H1 (cell line): ENCODE measurements around the gene GLRX5. TPM values are rescaled to one million over a fixed set of nuclear protein-coding genes. Genes with fewer than 3 reads are reported as not detected.

Experiments used
- ZNF274 ChIP-seq: IDR thresholded peaks from 2 replicates; pipeline ENCODE4 v1.7.0; 2012; ENCODE audit warnings: low read length, borderline replicate concordance; ENCODE audit errors: extremely low read depth
- polyA plus RNA-seq, 7 experiments: library from polyadenylated mRNA; depleted of rRNA in 3 of 7; stranded (reverse) in 5 of 7; unstranded in 2 of 7; fragments of >200 nt in 5 of 7; fragments of 200-250 nt in 2 of 7; gene quantifications; 1 replicate in 5 of 7; 2 replicates in 1 of 7; 4 replicates in 1 of 7; pipeline versions ENCODE4 v1.2.1 to v1.2.3, GENCODE V29; 2011 to 2013; ENCODE audit warnings: missing spikeins in 2 of 7, mixed read lengths in 2 of 7
- total RNA-seq: library from RNA; stranded (reverse); fragmentation: NEBNext Ultra II Directional; extraction: Animal tissue kit (Norgen Biotek cat#: 25700); gene quantifications from 2 replicates; pipeline ENCODE4 v1.2.1, GENCODE V29; 2021

The GLRX5 gene
- total and polyA plus RNA-seq, 2 of the 8 experiments (the other 6 are each of a cell fraction or from before 2014, with no cell fraction given): 70.1 to 88.8 TPM

DNA sequence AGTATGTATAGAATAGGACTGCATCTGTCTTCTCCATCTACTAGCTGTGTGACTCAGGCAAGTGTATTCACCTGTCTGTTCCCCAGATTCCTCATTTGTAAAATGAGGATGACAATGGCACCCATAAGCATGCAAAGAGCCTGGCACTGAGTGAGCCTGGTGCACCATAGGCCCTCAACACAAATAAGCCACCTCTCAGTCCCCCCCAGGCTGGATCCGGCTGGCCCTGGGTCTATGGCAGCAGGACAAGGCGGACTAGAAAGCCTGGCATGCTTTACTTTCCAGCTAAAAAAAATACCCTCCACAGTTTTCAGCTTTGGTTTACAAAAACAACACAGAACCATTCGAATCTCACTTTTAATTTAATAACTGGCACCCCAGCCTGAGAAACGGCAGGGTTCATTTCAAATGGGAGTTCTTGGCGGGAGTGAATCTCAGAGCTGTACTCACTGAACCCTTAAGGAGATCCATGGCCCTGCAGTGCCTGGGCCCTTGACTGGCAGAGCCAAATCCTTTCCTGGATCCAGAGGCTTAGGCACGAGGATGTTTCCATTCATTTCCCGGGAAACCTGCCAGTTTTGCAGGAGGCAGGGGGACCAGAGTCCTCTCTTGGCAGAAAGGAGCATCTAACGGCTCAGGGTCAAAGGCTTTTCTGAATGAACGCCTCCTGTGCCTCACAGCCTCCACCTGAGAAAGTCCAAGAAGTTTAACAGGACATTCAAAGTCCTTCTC, 36.1 kb upstream of the GLRX5 start (continued):
- TF ChIP-seq ZNF274: no peak
